Measurements from ENCODE around the gene BTBD9. TPM values are rescaled to one million over a fixed set of nuclear protein-coding genes. Genes with fewer than 3 reads are reported as not detected.

The BTBD9 gene
- total and polyA plus RNA-seq, 2 of the 13 experiments (the other 11 are each of a cell fraction or from before 2014, with no cell fraction given): 1.2 to 3.0 TPM

GRCh38 chr6:38688579-38689087 is 48.9 kb upstream of the BTBD9 start (continued):
- TF ChIP-seq ZNF770 (CRISPR knock-in tag; IDR thresholded peaks at IDR 0.05) (no peak), FOSL2 (CRISPR knock-in tag; IDR thresholded peaks at IDR 0.05) (no peak), MEF2D (CRISPR knock-in tag; IDR thresholded peaks at IDR 0.05) (no peak)

- peak overlapping the region; percentile 23 for H3K27ac ChIP-seq (ENCODE audit: extremely low read length, insufficient read depth, low read length)
- peaks cover 33% of the 10 kb centered on the region for H3K4me1 ChIP-seq (ENCODE audit: insufficient read depth, low read length)
- no peak overlapping the region for H2AFZ ChIP-seq (ENCODE audit: low read length)
- peaks cover 30% of the 10 kb centered on the region for H4K20me1 ChIP-seq (ENCODE audit: insufficient read depth, low read length)
- 91% methylated on average over 1 of the region's 1 CpG for WGBS (ENCODE audit: low lambda C conversion rate)
- H3K36me3 ChIP-seq (replicated peaks in 1 of 2; ENCODE audit: control insufficient read depth in 1 of 2, insufficient read depth in 2 of 2, low read length in 2 of 2): peaks cover 0 to 28% of the 10 kb centered on the region in 2 experiments
- ChIA-PET POLR2A (no interaction called here), CTCF (ENCODE audit: low intra/inter-chr PET ratio, low total read pairs) (no interaction called here)
- intact Hi-C loops (cut with micrococcal nuclease; ENCODE audit: unreplicated experiment) (no loop called here), in situ Hi-C loops (cut with HindIII; ENCODE audit: extremely low pct_ligation_motif_present, low pct_unique_long_range_greater_than_20kb) (no loop called here)
- DNase-seq (ENCODE audit: low spot score): no peak
- H3K4me2 ChIP-seq (ENCODE audit: low read depth, low read length): no peak overlapping the region
- no peaks in the 10 kb centered on the region for H3K27me3 ChIP-seq (ENCODE audit: control insufficient read depth in 1 of 2, insufficient read depth in 2 of 2, low read length in 2 of 2)
- no peak for FAIRE-seq
- no peak for TF ChIP-seq TIGD3 (CRISPR knock-in tag; IDR thresholded peaks at IDR 0.05; ENCODE audit: borderline replicate concordance)
- TF ChIP-seq ZNF879 (CRISPR knock-in tag; IDR thresholded peaks at IDR 0.05): no peak
- TF ChIP-seq MEIS2 (CRISPR knock-in tag; IDR thresholded peaks at IDR 0.05): no peak
- TF ChIP-seq GPBP1L1 (CRISPR knock-in tag; IDR thresholded peaks at IDR 0.05): no peak
- no peak for TF ChIP-seq ZNF501 (CRISPR knock-in tag; IDR thresholded peaks at IDR 0.05)
- no peak for TF ChIP-seq ZNF788 (CRISPR knock-in tag; IDR thresholded peaks at IDR 0.05; ENCODE audit: borderline replicate concordance)
- TF ChIP-seq ZNF7 (CRISPR knock-in tag; IDR thresholded peaks at IDR 0.05): no peak
- TF ChIP-seq SRF (IDR thresholded peaks at IDR 0.05; ENCODE audit: low read depth, low read length): no peak
- no peak for TF ChIP-seq ZNF670 (CRISPR knock-in tag; IDR thresholded peaks at IDR 0.05; ENCODE audit: borderline replicate concordance)
- TF ChIP-seq ZNF530 (CRISPR knock-in tag; IDR thresholded peaks at IDR 0.05; ENCODE audit: low read depth): no peak
- no peak for TF ChIP-seq ELF3 (CRISPR knock-in tag; IDR thresholded peaks at IDR 0.05)
- TF ChIP-seq ZKSCAN1 (IDR thresholded peaks at IDR 0.05; ENCODE audit: low read length): no peak
- TF ChIP-seq HIVEP1 (CRISPR knock-in tag; IDR thresholded peaks at IDR 0.05): no peak
- no peak for TF ChIP-seq LCORL (IDR thresholded peaks at IDR 0.05)
- no peak for TF ChIP-seq LCORL (CRISPR knock-in tag; IDR thresholded peaks at IDR 0.05)
- no peak for TF ChIP-seq GTF3A (CRISPR knock-in tag; conservative IDR thresholded peaks at IDR 0.05)
- no peak overlapping the region for H3K4me3 ChIP-seq (replicated peaks in 1 of 3; ENCODE audit: insufficient read depth in 1 of 3, low read depth in 2 of 3, low read length in 3 of 3)
- H3K79me2 ChIP-seq (ENCODE audit: insufficient read depth, low read length): peaks cover 30% of the 10 kb centered on the region
- ATAC-seq: no peak
- BruUV-seq (replicated peaks): no TSS peak
- no peak overlapping the region for H3K9ac ChIP-seq (ENCODE audit: insufficient read depth, low read depth, low read length)
- H3K9me3 ChIP-seq (ENCODE audit: low read length): no peaks in the 10 kb centered on the region
These were observed 47.8 kb upstream of the BTBD9 start for GRCh38 chr6:38687549-38687948.
